ENCODE data around the gene LRRC27. TPM values are rescaled to one million over a fixed set of nuclear protein-coding genes. Genes with fewer than 3 reads are reported as not detected.
"Not testable (repeated sequence)": the region's sequence is repeated elsewhere in the genome, so short reads cannot be mapped to it uniquely, and the experiment has no call there.

The LRRC27 gene
- 1 to 10 TPM; 6.5 to 8.5 TPM for total RNA-seq

- Mint-ChIP-seq H3K36me3 (peaks cover 8% of the 10 kb centered on the region), H3K27me3 (no peaks in the 10 kb centered on the region), H3K27ac (peak within 1 kb of the TSS; percentile 84 to 88), H3K4me1 (ENCODE audit: low read depth in 2 of 2) (peaks cover 55 to 75% of the 10 kb centered on the region in 2 donors), H3K9me3 (no peaks in the 10 kb centered on the region), H3K4me3 (peak within 1 kb of the TSS; percentile 97)
- DNase-seq (ENCODE audit: low spot score) (peak; percentile 99), ATAC-seq (peak; percentile 88 to 91)
Measured at GRCh38 chr10:132331601-132332432, at the start of gene LRRC27. Gene LRRC27 (plus strand): TSS chr10:132332193. CDS start chr10:132333525, 1,332 bp downstream.

DNA sequence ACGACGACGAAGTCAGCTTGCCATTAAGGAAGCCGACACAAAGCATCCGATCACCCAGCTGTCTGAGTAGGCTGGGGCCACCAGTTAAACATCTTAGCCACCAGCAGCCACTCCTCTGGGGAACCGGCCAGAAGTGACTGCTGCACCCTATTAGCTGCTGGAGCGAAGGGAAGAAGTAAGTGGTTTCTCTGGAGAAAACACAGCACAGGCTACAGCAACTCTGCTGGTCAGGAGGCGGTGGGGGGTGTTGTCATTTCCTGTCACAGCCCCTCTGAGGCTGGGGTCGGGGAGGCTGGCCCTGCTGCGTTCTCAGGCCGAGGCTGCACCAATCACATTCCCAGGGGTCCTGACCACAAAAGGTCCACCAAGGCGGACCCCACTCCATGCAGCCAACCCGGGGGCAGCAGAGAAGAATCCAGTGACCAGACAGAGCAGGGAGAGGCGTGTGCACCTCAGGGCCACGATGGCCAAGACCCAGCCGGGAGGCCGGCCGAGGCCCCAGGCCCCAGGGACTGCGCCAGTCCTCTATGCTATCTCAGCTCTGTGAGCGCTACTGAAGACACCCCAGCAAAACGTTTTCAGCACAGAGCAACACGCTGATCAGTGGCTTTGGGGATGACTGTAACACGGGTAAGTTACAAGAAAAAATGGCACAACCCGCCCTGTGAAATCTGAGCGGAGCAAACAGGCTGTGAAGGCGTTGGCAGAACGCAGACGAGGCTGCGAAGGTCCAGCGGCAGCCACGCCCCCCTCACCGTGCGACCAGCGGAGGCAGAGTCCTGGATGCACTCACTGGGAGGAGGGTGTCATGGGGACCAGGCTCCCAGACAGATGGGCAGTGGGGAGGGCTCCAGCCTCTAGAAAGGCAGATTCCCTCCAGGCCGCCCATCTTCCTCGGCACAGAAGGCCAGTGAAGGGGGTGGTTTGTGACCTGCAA lies 49.1 kb upstream of the LRRC27 start:
- H3K36me3 Mint-ChIP-seq = no peaks in the 10 kb centered on the region
- H3K4me3 Mint-ChIP-seq = no peak overlapping the region
- H3K4me1 Mint-ChIP-seq (ENCODE audit: low read depth in 2 of 2) = peaks cover 10 to 27% of the 10 kb centered on the region in 2 donors

DNA sequence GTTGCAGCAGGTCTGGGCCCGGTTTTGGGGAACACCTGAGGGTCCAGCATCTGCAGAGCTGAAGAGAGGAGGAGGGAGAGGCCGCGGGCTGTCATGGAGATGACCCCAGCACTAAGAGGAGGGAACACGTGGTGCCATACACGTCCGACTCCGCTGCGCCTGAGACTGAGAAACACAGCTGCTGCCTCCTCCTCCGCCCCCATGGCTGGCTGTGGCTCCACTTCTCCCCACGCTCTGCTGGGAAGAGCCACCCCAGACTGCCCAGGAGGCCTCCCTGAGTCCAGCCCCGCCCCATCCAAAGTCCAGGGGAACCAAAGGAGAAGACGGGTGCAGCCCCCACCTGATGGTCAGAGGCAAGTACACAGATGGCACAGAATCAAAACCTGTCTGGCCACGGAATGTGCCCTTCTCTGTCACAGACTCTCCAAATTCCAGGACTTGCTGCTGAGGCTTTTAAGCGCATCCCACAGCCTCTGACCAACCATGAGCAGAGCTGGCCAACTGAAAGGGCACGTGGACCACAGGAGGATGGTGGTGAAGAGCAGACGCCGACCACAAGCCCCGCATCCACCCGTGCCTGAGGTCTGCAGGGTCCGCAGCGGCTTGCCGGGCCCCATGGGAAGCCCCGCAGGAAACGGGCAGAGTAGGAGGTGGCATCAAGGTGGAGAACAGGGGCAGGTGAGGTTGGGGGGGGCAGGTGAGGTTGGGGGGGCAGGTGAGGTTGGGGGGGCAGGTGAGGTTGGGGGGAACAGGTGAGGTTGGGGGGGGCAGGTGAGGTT lies 48.2 kb upstream of the LRRC27 start:
- no peaks in the 10 kb centered on the region for H3K9me3 Mint-ChIP-seq
- H3K27ac Mint-ChIP-seq = no peak overlapping the region
- H3K27me3 Mint-ChIP-seq = no peaks in the 10 kb centered on the region
- no peak overlapping the region for H3K4me3 Mint-ChIP-seq
- peak in 1 of 2 donors; percentile 20 for ATAC-seq
- H3K36me3 Mint-ChIP-seq = no peaks in the 10 kb centered on the region
- H3K4me1 Mint-ChIP-seq (ENCODE audit: low read depth in 2 of 2) = peaks cover 10 to 27% of the 10 kb centered on the region in 2 donors
- no peak for DNase-seq (ENCODE audit: low spot score)

More for the DNA sequence above, 49.1 kb upstream of the LRRC27 start:
- DNase-seq (ENCODE audit: low spot score) (no peak), ATAC-seq (peak in 1 of 2 donors; percentile 20)
- Mint-ChIP-seq H3K27ac (no peak overlapping the region), H3K27me3 (no peaks in the 10 kb centered on the region), H3K9me3 (no peaks in the 10 kb centered on the region)

DNA sequence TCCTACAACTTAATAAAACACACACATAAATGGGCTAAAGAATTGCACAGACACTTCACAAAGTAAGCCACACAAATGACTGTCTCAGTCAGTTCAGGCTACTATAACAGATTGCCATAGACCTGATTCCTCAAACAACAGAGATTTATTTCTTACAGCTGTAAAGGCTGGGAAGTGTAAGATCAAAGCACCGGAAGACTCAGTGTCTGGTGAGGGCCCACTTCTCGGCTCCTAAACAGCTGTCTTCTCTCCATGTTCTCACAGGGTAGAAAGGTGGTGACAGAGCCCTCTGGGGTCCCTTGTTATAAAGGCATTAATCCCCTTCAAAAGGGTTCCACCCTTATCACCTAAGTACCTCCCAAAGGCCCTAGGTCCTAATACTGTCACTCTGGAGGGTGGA lies 42.6 kb upstream of the LRRC27 start:
- Mint-ChIP-seq H3K27ac (no peak overlapping the region), H3K36me3 (no peaks in the 10 kb centered on the region), H3K9me3 (no peaks in the 10 kb centered on the region), H3K27me3 (no peaks in the 10 kb centered on the region), H3K4me3 (no peak overlapping the region), H3K4me1 (ENCODE audit: low read depth in 2 of 2) (peaks cover 6 to 21% of the 10 kb centered on the region in 2 donors)
- no peak for DNase-seq (ENCODE audit: low spot score)
- ATAC-seq = no peak

DNA sequence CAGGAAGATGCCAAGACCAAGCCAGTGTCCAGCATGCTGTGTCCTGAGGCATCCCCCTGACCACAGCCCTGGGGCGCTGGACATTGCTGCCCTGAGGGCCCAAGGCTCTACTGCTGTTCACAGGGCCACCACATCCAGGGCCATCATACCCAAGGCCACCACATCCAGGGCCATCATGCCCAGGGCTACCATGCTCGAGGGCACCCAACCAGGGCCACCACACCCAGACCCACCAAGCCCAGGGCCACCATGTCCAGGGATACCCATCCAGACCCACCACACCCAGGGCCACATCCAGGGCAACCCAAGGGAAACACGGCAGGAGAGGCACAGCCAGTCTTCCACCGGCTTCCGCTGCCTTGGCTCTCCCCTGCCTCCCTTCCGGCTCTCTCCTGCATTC lies 41.4 kb upstream of the LRRC27 start:
- no peak overlapping the region for H3K4me3 Mint-ChIP-seq
- no peaks in the 10 kb centered on the region for H3K36me3 Mint-ChIP-seq
- ATAC-seq (no peak), DNase-seq (ENCODE audit: low spot score) (no peak)
- H3K4me1 Mint-ChIP-seq (ENCODE audit: low read depth in 2 of 2) = peaks cover 15 to 30% of the 10 kb centered on the region in 2 donors
- no peaks in the 10 kb centered on the region for H3K9me3 Mint-ChIP-seq
- no peak overlapping the region for H3K27ac Mint-ChIP-seq
- H3K27me3 Mint-ChIP-seq = no peaks in the 10 kb centered on the region

DNA sequence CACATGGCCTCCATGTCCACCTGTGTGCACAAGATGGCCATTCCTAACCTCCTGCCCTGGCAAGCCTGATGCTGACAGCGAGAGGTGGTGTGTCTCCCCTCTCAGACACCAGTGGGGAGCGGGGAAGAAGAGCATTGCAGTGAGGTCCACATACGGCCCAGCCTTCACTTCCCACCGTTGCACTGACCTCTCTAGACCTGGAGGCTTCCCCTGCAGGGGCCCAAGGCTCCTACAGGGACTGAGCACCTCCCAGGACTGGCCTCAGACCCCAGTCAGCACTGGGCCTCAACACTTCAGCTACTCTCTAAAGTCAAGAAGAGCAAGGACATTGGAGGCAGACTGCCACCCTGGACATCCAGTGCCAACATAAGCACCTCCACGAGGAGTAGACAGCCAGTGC lies 40.2 kb upstream of the LRRC27 start:
- ATAC-seq (no peak), DNase-seq (ENCODE audit: low spot score) (no peak)
- H3K4me3 Mint-ChIP-seq = no peak overlapping the region
- H3K9me3 Mint-ChIP-seq = no peaks in the 10 kb centered on the region
- no peak overlapping the region for H3K27ac Mint-ChIP-seq
- peaks cover 15 to 30% of the 10 kb centered on the region in 2 donors for H3K4me1 Mint-ChIP-seq (ENCODE audit: low read depth in 2 of 2)
- H3K27me3 Mint-ChIP-seq = no peaks in the 10 kb centered on the region
- no peaks in the 10 kb centered on the region for H3K36me3 Mint-ChIP-seq

DNA sequence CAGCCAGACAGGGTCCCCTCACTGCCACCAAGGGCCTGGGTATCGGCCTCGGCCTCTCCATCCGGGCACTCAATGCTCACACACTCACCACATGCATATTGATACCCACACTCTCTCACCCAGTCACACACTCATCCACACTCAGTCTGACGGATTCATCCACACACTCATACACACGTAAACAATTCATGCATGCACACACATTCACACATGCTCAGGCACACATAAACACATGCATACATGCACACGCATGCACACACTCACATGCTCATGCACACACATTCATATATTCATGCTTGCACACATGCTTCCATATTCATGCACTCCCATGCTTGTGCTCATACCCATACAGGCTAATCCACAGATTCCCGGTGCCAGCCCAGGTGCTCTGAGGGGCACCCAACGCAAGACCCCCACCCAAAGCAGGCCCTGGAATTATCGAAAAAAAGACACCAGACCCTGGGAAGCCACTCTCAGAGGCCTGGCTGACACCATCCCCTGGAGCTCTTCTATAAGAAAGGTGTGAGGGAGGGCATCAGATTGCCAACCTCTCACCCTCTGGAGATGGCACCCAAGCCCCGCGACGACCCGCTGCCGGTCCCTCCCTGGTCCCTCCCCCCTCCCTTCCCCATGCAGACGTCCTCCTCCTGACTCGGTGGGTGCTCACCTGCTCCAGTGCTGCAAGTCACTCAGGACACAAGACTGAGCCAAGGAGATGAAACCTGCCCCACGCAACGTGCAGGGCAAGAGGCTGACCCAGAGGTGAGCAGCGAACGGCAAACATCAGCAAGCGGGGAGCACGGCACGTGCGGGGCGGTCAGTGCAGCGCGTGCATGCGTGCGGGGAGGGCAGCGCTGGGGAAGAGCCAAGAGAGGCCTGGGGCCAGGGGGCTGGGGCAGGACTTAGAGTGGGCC lies 39.4 kb upstream of the LRRC27 start:
- ATAC-seq (no peak), DNase-seq (ENCODE audit: low spot score) (no peak)
- H3K27ac Mint-ChIP-seq = no peak overlapping the region
- no peaks in the 10 kb centered on the region for H3K9me3 Mint-ChIP-seq
- peaks cover 15 to 33% of the 10 kb centered on the region in 2 donors for H3K4me1 Mint-ChIP-seq (ENCODE audit: low read depth in 2 of 2)
- H3K36me3 Mint-ChIP-seq = no peaks in the 10 kb centered on the region
- no peak overlapping the region for H3K4me3 Mint-ChIP-seq
- no peaks in the 10 kb centered on the region for H3K27me3 Mint-ChIP-seq

DNA sequence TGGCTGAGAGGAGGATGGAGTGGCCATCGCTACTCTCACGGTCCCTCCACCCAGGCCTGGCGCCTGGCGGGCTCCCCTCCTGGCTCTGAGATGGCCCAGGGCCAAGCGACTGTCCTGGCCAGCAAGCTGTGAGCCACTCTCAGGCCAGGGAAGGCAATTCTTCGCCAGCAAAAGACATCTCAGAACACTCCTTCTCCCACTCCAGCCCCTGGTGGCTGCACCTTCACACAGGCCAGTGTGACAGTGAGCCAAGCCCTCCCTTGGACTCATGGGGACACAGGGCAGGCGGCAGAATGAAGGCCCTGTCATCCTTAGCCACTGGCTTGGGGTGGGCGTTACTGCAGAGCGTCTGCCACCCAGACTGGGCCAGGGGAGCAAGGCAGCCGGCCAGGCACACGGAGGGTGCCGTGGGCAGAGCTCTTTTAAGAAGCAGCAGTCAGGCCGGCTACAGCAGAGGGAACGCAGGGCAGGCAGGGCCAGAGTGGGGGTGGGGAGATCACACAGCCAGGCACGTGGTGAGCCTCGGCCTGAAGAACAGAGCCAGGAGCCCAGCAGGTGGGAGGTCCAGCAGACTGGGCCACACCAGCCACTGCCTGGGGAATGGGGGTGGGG lies 38.7 kb upstream of the LRRC27 start:
- no peak overlapping the region for H3K27ac Mint-ChIP-seq
- no peak for DNase-seq (ENCODE audit: low spot score)
- no peaks in the 10 kb centered on the region for H3K9me3 Mint-ChIP-seq
- H3K4me1 Mint-ChIP-seq (ENCODE audit: low read depth in 2 of 2) = peaks cover 15 to 29% of the 10 kb centered on the region in 2 donors
- H3K27me3 Mint-ChIP-seq = no peaks in the 10 kb centered on the region
- no peak for ATAC-seq
- H3K4me3 Mint-ChIP-seq = no peak overlapping the region
- H3K36me3 Mint-ChIP-seq = no peaks in the 10 kb centered on the region

DNA sequence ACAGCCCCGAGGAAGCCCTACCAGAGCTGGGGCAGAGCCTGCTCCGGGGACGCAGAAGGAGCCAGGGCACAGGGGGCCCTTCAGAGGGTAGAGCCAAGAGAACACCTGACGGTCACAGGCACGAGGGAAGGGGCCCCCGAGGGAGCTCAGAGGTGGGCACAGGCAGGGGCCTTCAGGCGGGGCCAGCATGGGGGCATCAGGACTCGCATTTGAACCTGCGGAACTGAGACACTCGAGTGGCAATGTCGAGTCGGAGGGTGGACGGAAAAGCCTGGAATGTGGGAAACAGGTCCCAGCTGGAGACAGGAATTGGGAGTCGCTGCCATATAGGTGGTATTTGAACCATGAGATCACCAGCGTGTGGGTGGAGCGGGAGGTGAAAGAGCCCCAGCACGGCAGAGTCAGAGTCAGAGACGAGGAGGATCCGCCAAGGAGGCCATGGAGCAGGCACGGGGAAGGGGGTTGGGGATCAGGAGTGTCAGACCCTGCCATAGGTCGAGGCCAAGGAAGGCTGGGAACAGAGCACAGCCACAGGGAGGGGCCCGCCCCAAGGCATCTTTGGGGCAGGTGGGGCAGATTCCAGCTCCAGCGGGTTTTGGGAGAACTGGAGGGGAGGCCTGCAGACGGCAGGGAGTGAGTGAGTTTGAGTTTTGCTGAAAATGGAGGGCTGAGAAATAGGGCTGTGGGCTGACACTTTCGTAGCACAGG lies 38.0 kb upstream of the LRRC27 start:
- DNase-seq (ENCODE audit: low spot score) (no peak), ATAC-seq (no peak)
- Mint-ChIP-seq H3K27me3 (no peaks in the 10 kb centered on the region), H3K36me3 (no peaks in the 10 kb centered on the region), H3K27ac (no peak overlapping the region), H3K4me3 (no peak overlapping the region), H3K4me1 (ENCODE audit: low read depth in 2 of 2) (peaks cover 15 to 32% of the 10 kb centered on the region in 2 donors), H3K9me3 (no peaks in the 10 kb centered on the region)

GRCh38 chr10:132294561-132295318 lies 37.3 kb upstream of the LRRC27 start:
- H3K27me3 Mint-ChIP-seq = no peaks in the 10 kb centered on the region
- no peaks in the 10 kb centered on the region for H3K9me3 Mint-ChIP-seq
- ATAC-seq = no peak
- H3K4me1 Mint-ChIP-seq (ENCODE audit: low read depth in 2 of 2) = peaks cover 15 to 34% of the 10 kb centered on the region in 2 donors
- H3K4me3 Mint-ChIP-seq = no peak overlapping the region
- H3K27ac Mint-ChIP-seq = no peak overlapping the region
- H3K36me3 Mint-ChIP-seq = no peaks in the 10 kb centered on the region
- no peak for DNase-seq (ENCODE audit: low spot score)

GRCh38 chr10:132295481-132295880 lies 36.5 kb upstream of the LRRC27 start:
- not testable (repeated sequence) for H3K9me3 Mint-ChIP-seq; DNase-seq (ENCODE audit: low spot score); H3K36me3 Mint-ChIP-seq; H3K27me3 Mint-ChIP-seq; H3K27ac Mint-ChIP-seq; ATAC-seq; H3K4me3 Mint-ChIP-seq
- peaks cover 16 to 31% of the 10 kb centered on the region in 2 donors for H3K4me1 Mint-ChIP-seq (ENCODE audit: low read depth in 2 of 2)

Measured in natural killer cell treated with Interleukin-12 subunit alpha and Interleukin-12 subunit beta and Interleukin-15 and Interleukin-18, amount 100 ng/mL, for 72 hours (primary cell).